Parathyroid adenoma (tissue), 2 donors: ENCODE data around the gene LRRC73.

Experiments
- H2AFZ ChIP-seq: fragments of 300-600 bp; sonication (generic); one replicate; pipeline ENCODE4 v1.7.0; 2017; ENCODE audit warnings: antibody characterized with exemption, mild to moderate bottlenecking
- H3K27ac ChIP-seq: fragments of 300-600 bp; sonication (generic); one replicate; pipeline ENCODE4 v1.7.0; 2017
- H3K27me3 ChIP-seq: fragments of 300-600 bp; sonication (generic); one replicate; pipeline ENCODE4 v1.7.0; 2017; ENCODE audit warnings: low read length; ENCODE audit not compliant: control insufficient read depth, insufficient read depth
- H3K36me3 ChIP-seq: fragments of 300-600 bp; sonication (generic); one replicate; pipeline ENCODE4 v1.7.0; 2017; ENCODE audit warnings: low read length; ENCODE audit not compliant: control insufficient read depth, insufficient read depth
- H3K4me1 ChIP-seq: fragments of 300-600 bp; sonication (generic); one replicate; pipeline ENCODE4 v1.7.0; 2017; ENCODE audit warnings: control low read depth
- H3K4me2 ChIP-seq: fragments of 300-600 bp; sonication (generic); one replicate; pipeline ENCODE4 v1.7.0; 2017; ENCODE audit warnings: low read length
- H3K4me3 ChIP-seq: fragments of 300-600 bp; sonication (generic); one replicate; pipeline ENCODE4 v1.7.0; 2017; ENCODE audit warnings: low read depth, low read length
- H3K79me2 ChIP-seq: fragments of 300-600 bp; sonication (generic); one replicate; pipeline ENCODE4 v1.7.0; 2017; ENCODE audit warnings: control low read depth
- H3K9ac ChIP-seq: fragments of 300-600 bp; sonication (generic); one replicate; pipeline ENCODE4 v1.7.0; 2017; ENCODE audit warnings: mild to moderate bottlenecking
- H3K9me3 ChIP-seq: fragments of 300-600 bp; sonication (generic); one replicate; pipeline ENCODE4 v1.7.0; 2017; ENCODE audit warnings: low read length; ENCODE audit not compliant: control insufficient read depth
- TF ChIP-seq, protein P1 (sequence below): fragments of 300-600 bp; sonication (generic); IDR thresholded peaks from one replicate; pipeline ENCODE4 v1.7.0; 2017; ENCODE audit warnings: antibody characterized with exemption, mild to moderate bottlenecking
- donor health status: primary hyperparathyroidism.

Gene LRRC73

DNA sequence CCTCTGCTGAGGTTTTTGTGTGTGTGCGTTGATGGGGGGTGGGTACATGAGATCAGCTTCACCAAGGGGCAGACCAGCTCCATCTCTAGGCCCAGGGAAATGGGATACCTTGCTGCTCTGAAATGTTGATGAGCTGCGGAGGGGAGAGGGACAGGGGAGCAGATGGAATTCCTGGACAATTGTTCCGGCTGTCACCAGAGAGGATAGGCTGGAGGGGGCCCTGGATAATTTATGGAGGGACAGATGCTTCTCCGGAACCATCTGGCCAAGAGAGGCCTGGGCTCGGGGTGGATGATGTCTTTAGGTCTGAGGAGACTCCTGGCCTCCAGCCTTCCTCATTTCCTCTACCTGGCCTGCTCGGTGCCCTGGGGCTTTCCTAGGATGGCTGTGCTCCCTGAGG, 34.6 kb downstream of the LRRC73 start:
- no peaks in the 10 kb centered on the region for H3K27me3 ChIP-seq
- no peaks in the 10 kb centered on the region for H3K9me3 ChIP-seq
- TF ChIP-seq, protein P1, sequence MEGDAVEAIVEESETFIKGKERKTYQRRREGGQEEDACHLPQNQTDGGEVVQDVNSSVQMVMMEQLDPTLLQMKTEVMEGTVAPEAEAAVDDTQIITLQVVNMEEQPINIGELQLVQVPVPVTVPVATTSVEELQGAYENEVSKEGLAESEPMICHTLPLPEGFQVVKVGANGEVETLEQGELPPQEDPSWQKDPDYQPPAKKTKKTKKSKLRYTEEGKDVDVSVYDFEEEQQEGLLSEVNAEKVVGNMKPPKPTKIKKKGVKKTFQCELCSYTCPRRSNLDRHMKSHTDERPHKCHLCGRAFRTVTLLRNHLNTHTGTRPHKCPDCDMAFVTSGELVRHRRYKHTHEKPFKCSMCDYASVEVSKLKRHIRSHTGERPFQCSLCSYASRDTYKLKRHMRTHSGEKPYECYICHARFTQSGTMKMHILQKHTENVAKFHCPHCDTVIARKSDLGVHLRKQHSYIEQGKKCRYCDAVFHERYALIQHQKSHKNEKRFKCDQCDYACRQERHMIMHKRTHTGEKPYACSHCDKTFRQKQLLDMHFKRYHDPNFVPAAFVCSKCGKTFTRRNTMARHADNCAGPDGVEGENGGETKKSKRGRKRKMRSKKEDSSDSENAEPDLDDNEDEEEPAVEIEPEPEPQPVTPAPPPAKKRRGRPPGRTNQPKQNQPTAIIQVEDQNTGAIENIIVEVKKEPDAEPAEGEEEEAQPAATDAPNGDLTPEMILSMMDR: no peak
- no peak overlapping the region for H3K4me2 ChIP-seq
- no peak overlapping the region for H2AFZ ChIP-seq
- H3K4me3 ChIP-seq: no peak overlapping the region
- H3K36me3 ChIP-seq: no peaks in the 10 kb centered on the region
- peaks cover 24% of the 10 kb centered on the region for H3K79me2 ChIP-seq
- H3K9ac ChIP-seq: no peak overlapping the region
- H3K4me1 ChIP-seq: peaks cover 11% of the 10 kb centered on the region
- no peak overlapping the region for H3K27ac ChIP-seq

DNA sequence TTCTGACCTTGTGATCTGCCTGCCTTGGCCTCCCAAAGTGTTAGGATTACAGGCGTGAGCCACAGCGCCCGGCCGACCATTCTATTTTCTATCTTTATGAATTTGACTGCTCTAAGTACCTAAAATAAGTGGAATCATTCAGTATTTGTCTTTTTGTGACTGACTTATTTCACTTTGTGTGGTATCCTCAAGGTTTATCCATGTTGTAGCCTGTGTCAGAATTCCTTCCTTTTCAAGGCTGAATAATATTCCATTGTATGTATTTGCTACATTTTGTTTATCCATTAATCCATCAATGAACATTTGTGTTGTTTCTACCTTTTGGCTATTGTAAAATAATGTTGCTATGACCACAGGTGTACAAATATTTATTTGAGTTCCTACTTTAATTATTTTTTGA, 37.6 kb downstream of the LRRC73 start:
- H3K27me3 ChIP-seq: no peaks in the 10 kb centered on the region
- H3K9me3 ChIP-seq: no peaks in the 10 kb centered on the region
- H2AFZ ChIP-seq: no peak overlapping the region
- TF ChIP-seq, protein P1: no peak
- no peaks in the 10 kb centered on the region for H3K36me3 ChIP-seq
- no peaks in the 10 kb centered on the region for H3K79me2 ChIP-seq
- H3K4me3 ChIP-seq: no peak overlapping the region
- H3K4me1 ChIP-seq: peaks cover 4% of the 10 kb centered on the region
- no peak overlapping the region for H3K4me2 ChIP-seq
- H3K27ac ChIP-seq: no peak overlapping the region
- no peak overlapping the region for H3K9ac ChIP-seq

DNA sequence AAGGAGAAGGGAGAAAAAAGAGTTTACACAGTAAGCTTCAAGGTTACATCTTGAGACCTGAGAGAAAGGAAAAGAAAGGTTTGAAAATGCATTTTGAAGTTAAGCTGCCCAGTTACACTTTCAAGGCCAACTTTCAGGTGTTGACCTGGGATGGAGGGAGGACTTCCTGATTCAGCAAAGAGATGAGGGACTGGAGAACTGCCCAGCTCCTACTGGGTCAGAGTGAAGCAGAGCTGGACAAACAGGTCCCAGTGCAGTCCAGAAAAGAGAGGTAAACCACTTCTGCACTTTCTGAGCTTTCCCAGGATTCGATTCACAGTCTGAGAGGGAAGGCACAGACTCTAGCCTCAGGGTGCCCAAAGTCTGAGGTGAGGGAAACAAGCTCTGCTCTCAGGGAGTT, 38.7 kb downstream of the LRRC73 start:
- Histone ChIP-seq H3K4me2 (no peak overlapping the region), H3K27ac (no peak overlapping the region)

DNA sequence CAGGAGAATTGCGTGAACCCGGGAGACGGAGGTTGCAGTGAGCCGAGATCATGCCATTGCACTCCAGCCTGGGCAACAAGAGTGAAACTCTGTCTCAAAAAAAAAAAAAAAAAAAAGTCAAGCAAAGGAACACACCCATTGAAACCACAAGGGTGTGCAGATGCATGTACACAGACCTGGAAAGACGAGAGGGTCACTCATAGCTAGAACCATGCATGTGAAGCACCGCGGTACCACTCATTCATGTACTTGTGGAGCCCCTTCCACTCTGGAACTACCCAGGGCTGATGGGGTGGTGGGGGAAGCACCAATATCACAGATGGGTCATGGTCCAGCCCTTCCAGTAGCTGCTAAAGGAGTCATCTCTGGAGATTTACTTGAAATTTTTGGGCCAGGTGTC, 40.2 kb downstream of the LRRC73 start:
- Histone ChIP-seq H3K9ac (no peak overlapping the region), H3K27ac (no peak overlapping the region), H3K4me1 (no peaks in the 10 kb centered on the region), H3K36me3 (no peaks in the 10 kb centered on the region), H3K9me3 (no peaks in the 10 kb centered on the region), H2AFZ (no peak overlapping the region), H3K79me2 (no peaks in the 10 kb centered on the region), H3K27me3 (no peaks in the 10 kb centered on the region), H3K4me2 (no peak overlapping the region), H3K4me3 (no peak overlapping the region)
- TF ChIP-seq, protein P1: no peak

More for the DNA sequence above, 38.7 kb downstream of the LRRC73 start:
- Histone ChIP-seq H3K9me3 (no peaks in the 10 kb centered on the region), H3K9ac (no peak overlapping the region), H3K27me3 (no peaks in the 10 kb centered on the region), H3K4me1 (no peaks in the 10 kb centered on the region), H3K4me3 (no peak overlapping the region), H3K36me3 (no peaks in the 10 kb centered on the region), H3K79me2 (no peaks in the 10 kb centered on the region), H2AFZ (peak overlapping the region; percentile 59)
- TF ChIP-seq, protein P1: no peak
